ENCODE measurements around the gene KRTAP5-3. TPM values are rescaled to one million over a fixed set of nuclear protein-coding genes. Genes with fewer than 3 reads are reported as not detected.

Gene KRTAP5-3
- total RNA-seq, 2 experiments from 2014 or later: not detected

GRCh38 chr11:1640076-1640946, 32.0 kb upstream of the KRTAP5-3 start:
- CTCF ChIA-PET: interaction anchor here (0.8 to 3.0 kb wide), 13 partner anchors 9 to 185 kb away, joined by 3 to 16 read pairs (median 4); partner anchors contain the start of gene KRTAP5-5
- Mint-ChIP-seq H3K9me3 (no peaks in the 10 kb centered on the region), H3K4me3 (no peak overlapping the region), H3K27me3 (ENCODE audit: low read depth) (peaks cover 8% of the 10 kb centered on the region), H3K4me1 (ENCODE audit: low read depth) (no peaks in the 10 kb centered on the region), H3K36me3 (ENCODE audit: low read depth) (no peaks in the 10 kb centered on the region), H3K27ac (no peak overlapping the region)
- DNase-seq: no peak
- intact Hi-C loops (cut with micrococcal nuclease): no loop called here

GRCh38 chr11:1639666-1640065, 31.4 kb upstream of the KRTAP5-3 start:
- H3K4me1 Mint-ChIP-seq (ENCODE audit: low read depth): no peaks in the 10 kb centered on the region
- H3K27ac Mint-ChIP-seq: no peak overlapping the region
- no peaks in the 10 kb centered on the region for H3K36me3 Mint-ChIP-seq (ENCODE audit: low read depth)
- CTCF ChIA-PET: interaction anchor here (0.7 to 3.0 kb wide), 15 partner anchors 9 to 186 kb away, joined by 3 to 16 read pairs (median 4); partner anchors contain the start of gene KRTAP5-5
- DNase-seq: no peak
- peaks cover 12% of the 10 kb centered on the region for H3K27me3 Mint-ChIP-seq (ENCODE audit: low read depth)
- intact Hi-C loops (cut with micrococcal nuclease): no loop called here
- no peak overlapping the region for H3K4me3 Mint-ChIP-seq
- H3K9me3 Mint-ChIP-seq: no peaks in the 10 kb centered on the region

- peak; percentile 30 for DNase-seq
- H3K27me3 Mint-ChIP-seq (ENCODE audit: low read depth): peaks cover 12% of the 10 kb centered on the region
- H3K4me3 Mint-ChIP-seq: no peak overlapping the region
- intact Hi-C loops (cut with micrococcal nuclease): no loop called here
- H3K9me3 Mint-ChIP-seq: no peaks in the 10 kb centered on the region
- CTCF ChIA-PET: interaction anchor here (0.7 to 3.0 kb wide), 15 partner anchors 8 to 186 kb away, joined by 3 to 16 read pairs (median 4); partner anchors contain the start of gene KRTAP5-5
- no peaks in the 10 kb centered on the region for H3K4me1 Mint-ChIP-seq (ENCODE audit: low read depth)
- H3K36me3 Mint-ChIP-seq (ENCODE audit: low read depth): no peaks in the 10 kb centered on the region
- H3K27ac Mint-ChIP-seq: no peak overlapping the region
Measured at GRCh38 chr11:1639102-1639620, 30.9 kb upstream of the KRTAP5-3 start.

GRCh38 chr11:1638344-1638743, 30.1 kb upstream of the KRTAP5-3 start:
- CTCF ChIA-PET: interaction anchor here (0.9 to 3.0 kb wide), 5 partner anchors 9 to 470 kb away, joined by 3 to 12 read pairs (median 5); no protein-coding TSS in a partner anchor
- intact Hi-C loops (cut with micrococcal nuclease): no loop called here
- no peaks in the 10 kb centered on the region for H3K4me1 Mint-ChIP-seq (ENCODE audit: low read depth)
- no peaks in the 10 kb centered on the region for H3K36me3 Mint-ChIP-seq (ENCODE audit: low read depth)
- no peak for DNase-seq
- no peak overlapping the region for H3K4me3 Mint-ChIP-seq
- no peak overlapping the region for H3K27ac Mint-ChIP-seq
- no peaks in the 10 kb centered on the region for H3K9me3 Mint-ChIP-seq
- H3K27me3 Mint-ChIP-seq (ENCODE audit: low read depth): peaks cover 12% of the 10 kb centered on the region

GRCh38 chr11:1637628-1638027, 29.4 kb upstream of the KRTAP5-3 start:
- no peaks in the 10 kb centered on the region for H3K9me3 Mint-ChIP-seq
- H3K27me3 Mint-ChIP-seq (ENCODE audit: low read depth): peaks cover 14% of the 10 kb centered on the region
- no peak overlapping the region for H3K27ac Mint-ChIP-seq
- H3K4me1 Mint-ChIP-seq (ENCODE audit: low read depth): no peaks in the 10 kb centered on the region
- no peaks in the 10 kb centered on the region for H3K36me3 Mint-ChIP-seq (ENCODE audit: low read depth)
- CTCF ChIA-PET: interaction anchor here (0.7 to 3.0 kb wide), 7 partner anchors 9 to 1266 kb away, joined by 3 to 12 read pairs (median 3); no protein-coding TSS in a partner anchor
- H3K4me3 Mint-ChIP-seq: no peak overlapping the region
- intact Hi-C loops (cut with micrococcal nuclease): no loop called here
- DNase-seq: no peak

GRCh38 chr11:1636291-1636950, 28.2 kb upstream of the KRTAP5-3 start:
- Mint-ChIP-seq H3K27ac (no peak overlapping the region), H3K27me3 (ENCODE audit: low read depth) (peaks cover 19% of the 10 kb centered on the region), H3K4me3 (no peak overlapping the region), H3K9me3 (no peaks in the 10 kb centered on the region), H3K4me1 (ENCODE audit: low read depth) (no peaks in the 10 kb centered on the region), H3K36me3 (ENCODE audit: low read depth) (no peaks in the 10 kb centered on the region)
- CTCF ChIA-PET: no interaction called here
- no peak for DNase-seq
- intact Hi-C loops (cut with micrococcal nuclease): no loop called here

- Mint-ChIP-seq H3K36me3 (ENCODE audit: low read depth) (no peaks in the 10 kb centered on the region), H3K9me3 (no peaks in the 10 kb centered on the region), H3K27me3 (ENCODE audit: low read depth) (peaks cover 24% of the 10 kb centered on the region), H3K4me3 (no peak overlapping the region), H3K4me1 (ENCODE audit: low read depth) (peaks cover 3% of the 10 kb centered on the region), H3K27ac (no peak overlapping the region)
- intact Hi-C loops (cut with micrococcal nuclease): no loop called here
- DNase-seq: no peak
- CTCF ChIA-PET: interaction anchor here (0.7 to 1.8 kb wide), 4 partner anchors 8 to 214 kb away, joined by 3 to 6 read pairs (median 4); no protein-coding TSS in a partner anchor
Measured at GRCh38 chr11:1633864-1634263, 25.6 kb upstream of the KRTAP5-3 start.

- DNase-seq: no peak
- Mint-ChIP-seq H3K9me3 (no peaks in the 10 kb centered on the region), H3K27ac (no peak overlapping the region), H3K4me3 (no peak overlapping the region), H3K36me3 (ENCODE audit: low read depth) (no peaks in the 10 kb centered on the region), H3K27me3 (ENCODE audit: low read depth) (peaks cover 25% of the 10 kb centered on the region), H3K4me1 (ENCODE audit: low read depth) (peaks cover 4% of the 10 kb centered on the region)
- intact Hi-C loops (cut with micrococcal nuclease): no loop called here
- CTCF ChIA-PET: interaction anchor here (0.7 to 2.7 kb wide), 7 partner anchors 8 to 113 kb away, joined by 3 to 16 read pairs (median 5); no protein-coding TSS in a partner anchor
Measured at GRCh38 chr11:1632053-1632714, 23.9 kb upstream of the KRTAP5-3 start.

GRCh38 chr11:1631066-1631568, 22.9 kb upstream of the KRTAP5-3 start:
- no peak for DNase-seq
- Mint-ChIP-seq H3K9me3 (no peaks in the 10 kb centered on the region), H3K27me3 (ENCODE audit: low read depth) (peaks cover 25% of the 10 kb centered on the region), H3K27ac (no peak overlapping the region), H3K36me3 (ENCODE audit: low read depth) (no peaks in the 10 kb centered on the region), H3K4me3 (no peak overlapping the region), H3K4me1 (ENCODE audit: low read depth) (peaks cover 4% of the 10 kb centered on the region)
- CTCF ChIA-PET: interaction anchor here (0.6 to 2.7 kb wide), 9 partner anchors 9 to 84 kb away, joined by 3 to 16 read pairs (median 5); partner anchors contain the start of gene KRTAP5-4
- intact Hi-C loops (cut with micrococcal nuclease): no loop called here

- H3K27ac Mint-ChIP-seq: no peak overlapping the region
Measured at GRCh38 chr11:1630271-1630670, 22.0 kb upstream of the KRTAP5-3 start.

GRCh38 chr11:1629326-1630185, 21.3 kb upstream of the KRTAP5-3 start, which contains the start of gene KRTAP5-5:
Gene KRTAP5-5, plus strand, starts transcription at chr11:1629775. Its CDS starts 66 bp downstream, at chr11:1629841.
- Mint-ChIP-seq H3K27ac (no peak within 1 kb of the TSS), H3K27me3 (ENCODE audit: low read depth) (peaks cover 21% of the 10 kb centered on the region), H3K36me3 (ENCODE audit: low read depth) (no peaks in the 10 kb centered on the region), H3K4me1 (ENCODE audit: low read depth) (peaks cover 4% of the 10 kb centered on the region), H3K4me3 (no peak within 1 kb of the TSS), H3K9me3 (no peaks in the 10 kb centered on the region)
- CTCF ChIA-PET: interaction anchor here (0.7 to 2.7 kb wide), 7 partner anchors 8 to 55 kb away, joined by 3 to 21 read pairs (median 5); no protein-coding TSS in a partner anchor
- intact Hi-C loops (cut with micrococcal nuclease): loop anchor here (2.0 kb wide), 1 partner anchor 83 kb away; no protein-coding TSS in a partner anchor
- no peak for DNase-seq

More at GRCh38 chr11:1630271-1630670, 22.0 kb upstream of the KRTAP5-3 start:
- DNase-seq: no peak
- CTCF ChIA-PET: interaction anchor here (1.9 to 2.7 kb wide), 4 partner anchors 10 to 83 kb away, joined by 5 to 16 read pairs (median 9); no protein-coding TSS in a partner anchor
- peaks cover 25% of the 10 kb centered on the region for H3K27me3 Mint-ChIP-seq (ENCODE audit: low read depth)
- H3K9me3 Mint-ChIP-seq: no peaks in the 10 kb centered on the region
- no peak overlapping the region for H3K4me3 Mint-ChIP-seq
- H3K4me1 Mint-ChIP-seq (ENCODE audit: low read depth): peaks cover 4% of the 10 kb centered on the region
- no peaks in the 10 kb centered on the region for H3K36me3 Mint-ChIP-seq (ENCODE audit: low read depth)
- intact Hi-C loops (cut with micrococcal nuclease): no loop called here
